DMS 273 (cell line): ENCODE measurements around the gene DNAH6.
"Not testable (repeated sequence)": the region's sequence is repeated elsewhere in the genome, so short reads cannot be mapped to it uniquely, and the experiment has no call there.

Source experiments
- DNase-seq: peaks from one replicate; lab custom pipeline; 2025; ENCODE audit not compliant: unreplicated experiment; lab: John Stamatoyannopoulos, UW

DNAH6 gene

GRCh38 chr2:84496386-84496785, 19.9 kb upstream of the DNAH6 start:
- DNase-seq, result no peak

- DNase-seq, result no peak
These were observed 19.0 kb upstream of the DNAH6 start for GRCh38 chr2:84497285-84497684.

- no peak for DNase-seq
These were observed 18.0 kb upstream of the DNAH6 start for GRCh38 chr2:84498150-84498799.

GRCh38 chr2:84511024-84511423, 5.3 kb upstream of the DNAH6 start:
- DNase-seq, result not testable (repeated sequence)

GRCh38 chr2:84515788-84516187, 510 bp upstream of the DNAH6 start:
- no peak for DNase-seq

- DNase-seq, result no peak
These were observed 3.1 kb downstream of the DNAH6 start for GRCh38 chr2:84519332-84519957.

GRCh38 chr2:84526562-84526961, 10.3 kb downstream of the DNAH6 start:
- DNase-seq, result peak; percentile 7

- DNase-seq, result no peak
These were observed 11.1 kb downstream of the DNAH6 start for GRCh38 chr2:84527137-84528129.

GRCh38 chr2:84532291-84532690, 16.0 kb downstream of the DNAH6 start:
- no peak for DNase-seq

- DNase-seq, result no peak
These were observed 17.9 kb downstream of the DNAH6 start for GRCh38 chr2:84534225-84534624.

GRCh38 chr2:84537251-84537650, 21.0 kb downstream of the DNAH6 start:
- no peak for DNase-seq

- no peak for DNase-seq
These were observed 23.4 kb downstream of the DNAH6 start for GRCh38 chr2:84539729-84540128.

- no peak for DNase-seq
These were observed 28.7 kb downstream of the DNAH6 start for GRCh38 chr2:84545005-84545404.

- DNase-seq, result no peak
These were observed 30.3 kb downstream of the DNAH6 start for GRCh38 chr2:84546551-84546950.

- DNase-seq, result no peak
These were observed 32.0 kb downstream of the DNAH6 start for GRCh38 chr2:84548303-84548702.

GRCh38 chr2:84550916-84551315, 34.6 kb downstream of the DNAH6 start:
- no peak for DNase-seq

GRCh38 chr2:84551526-84551925, 35.2 kb downstream of the DNAH6 start:
- not testable (repeated sequence) for DNase-seq

- DNase-seq, result no peak
These were observed 39.9 kb downstream of the DNAH6 start for GRCh38 chr2:84556190-84556589.

- no peak for DNase-seq
These were observed 43.5 kb downstream of the DNAH6 start for GRCh38 chr2:84559838-84560237.

- no peak for DNase-seq
These were observed 63.4 kb downstream of the DNAH6 start for GRCh38 chr2:84579661-84580060.

GRCh38 chr2:84603911-84604310, 87.6 kb downstream of the DNAH6 start:
- DNase-seq, result no peak

- DNase-seq, result no peak
These were observed 96.8 kb downstream of the DNAH6 start for GRCh38 chr2:84613082-84613481.
